H9 (cell line): ENCODE measurements around the gene RAI1. TPM values are rescaled to one million over a fixed set of nuclear protein-coding genes. Genes with fewer than 3 reads are reported as not detected.

Experiments used
- DNase-seq: peaks from one replicate; pipeline ENCODE4 v3.0.0-alpha.2; 2017
- H2AFZ ChIP-seq: one replicate; pipeline ENCODE4 v1.6.1; 2013; ENCODE audit warnings: mild to moderate bottlenecking, low read length, control low read depth, moderate library complexity
- H2AK5ac ChIP-seq: 2 replicates; pipeline ENCODE4 v1.6.1; 2013; ENCODE audit warnings: low read length, control low read depth, mixed read lengths; ENCODE audit not compliant: insufficient read length
- H2BK120ac ChIP-seq: one replicate; pipeline ENCODE4 v1.6.1; 2013; ENCODE audit warnings: low read depth, mild to moderate bottlenecking, low read length, control low read depth, inconsistent platforms; ENCODE audit not compliant: poor library complexity, severe bottlenecking
- H2BK12ac ChIP-seq: 2 replicates; pipeline ENCODE4 v1.6.1; 2013; ENCODE audit warnings: low read length, control low read depth, mixed read lengths, low read depth; ENCODE audit not compliant: insufficient read length
- H2BK15ac ChIP-seq: 2 replicates; pipeline ENCODE4 v1.6.1; 2013; ENCODE audit warnings: low read depth, low read length, control low read depth
- H2BK20ac ChIP-seq: one replicate; pipeline ENCODE4 v1.6.1; 2013; ENCODE audit warnings: low read depth, mild to moderate bottlenecking, low read length, control low read depth, inconsistent platforms; ENCODE audit not compliant: poor library complexity, severe bottlenecking
- H2BK5ac ChIP-seq: 2 replicates; pipeline ENCODE4 v1.6.1; 2013; ENCODE audit warnings: low read length, control low read depth, mixed read lengths; ENCODE audit not compliant: insufficient read length
- H3K14ac ChIP-seq: 2 replicates; pipeline ENCODE4 v1.6.1; 2013; ENCODE audit warnings: low read length, control low read depth; ENCODE audit not compliant: insufficient read depth
- H3K18ac ChIP-seq: 2 replicates; pipeline ENCODE4 v1.6.1; 2013; ENCODE audit warnings: low read depth, mild to moderate bottlenecking, mixed read lengths, low read length, control low read depth; ENCODE audit not compliant: insufficient read length
- H3K23ac ChIP-seq: 2 replicates; pipeline ENCODE4 v1.6.1; 2013; ENCODE audit warnings: low read length, control low read depth, mixed read lengths, low read depth; ENCODE audit not compliant: insufficient read length
- H3K23me2 ChIP-seq: 2 replicates; pipeline ENCODE4 v1.6.1; 2013; ENCODE audit warnings: low read depth, mild to moderate bottlenecking, mixed read lengths, low read length, control low read depth; ENCODE audit not compliant: insufficient read length, poor library complexity, severe bottlenecking
- H3K27ac ChIP-seq: 2 replicates; pipeline ENCODE4 v1.5.1; 2013; ENCODE audit warnings: low read length, control low read depth, mixed read lengths, low read depth; ENCODE audit not compliant: insufficient read length
- H3K27me3 ChIP-seq: 2 replicates; pipeline ENCODE4 v1.6.1; 2013; ENCODE audit warnings: low read length, control low read depth, inconsistent platforms; ENCODE audit not compliant: insufficient read depth
- H3K4ac ChIP-seq: 2 replicates; pipeline ENCODE4 v1.6.1; 2013; ENCODE audit warnings: low read depth, mild to moderate bottlenecking, control low read depth, inconsistent platforms, low read length, moderate library complexity
- H3K4me1 ChIP-seq: 2 replicates; pipeline ENCODE4 v1.6.1; 2013; ENCODE audit warnings: low read length, control low read depth, inconsistent platforms; ENCODE audit not compliant: insufficient read depth
- H3K4me2 ChIP-seq: 2 replicates; pipeline ENCODE4 v1.6.1; 2013; ENCODE audit warnings: low read length, control low read depth, mixed read lengths; ENCODE audit not compliant: insufficient read length, insufficient read depth
- H3K56ac ChIP-seq: 2 replicates; pipeline ENCODE4 v1.6.1; 2013; ENCODE audit warnings: low read depth, mild to moderate bottlenecking, mixed read lengths, low read length, control low read depth; ENCODE audit not compliant: insufficient read length
- H3K79me1 ChIP-seq: 2 replicates; pipeline ENCODE4 v1.6.1; 2013; ENCODE audit warnings: low read depth, mild to moderate bottlenecking, moderate library complexity, low read length, control low read depth, inconsistent platforms; ENCODE audit not compliant: insufficient read depth, poor library complexity, severe bottlenecking
- H3K79me2 ChIP-seq: 2 replicates; pipeline ENCODE4 v1.6.1; 2013; ENCODE audit warnings: low read length, control low read depth, inconsistent platforms; ENCODE audit not compliant: insufficient read depth
- H3K9ac ChIP-seq: 2 replicates; pipeline ENCODE4 v1.6.1; 2013; ENCODE audit warnings: low read length, control low read depth, mixed read lengths; ENCODE audit not compliant: insufficient read length; ENCODE audit errors: extremely low read depth
- H3K9me3 ChIP-seq: one replicate; pipeline ENCODE4 v1.6.1; 2013; ENCODE audit warnings: low read depth, low read length, inconsistent platforms; ENCODE audit not compliant: control insufficient read depth
- H3T11ph ChIP-seq: one replicate; pipeline ENCODE4 v1.6.1; 2013; ENCODE audit warnings: mild to moderate bottlenecking, low read length, control low read depth, inconsistent platforms
- H4K20me1 ChIP-seq: one replicate; pipeline ENCODE4 v1.6.1; 2013; ENCODE audit not compliant: control insufficient read depth, insufficient read length, insufficient read depth
- H4K5ac ChIP-seq: 2 replicates; pipeline ENCODE4 v1.6.1; 2013; ENCODE audit warnings: low read depth, mild to moderate bottlenecking, mixed read lengths, low read length, control low read depth; ENCODE audit not compliant: insufficient read length
- H4K8ac ChIP-seq: replicated peaks from 2 replicates; pipeline ENCODE4 v1.6.1; 2013; ENCODE audit warnings: low read length, control low read depth, mixed read lengths, low read depth; ENCODE audit not compliant: insufficient read length
- H4K91ac ChIP-seq: 2 replicates; pipeline ENCODE4 v1.6.1; 2013; ENCODE audit warnings: low read depth, mild to moderate bottlenecking, moderate library complexity, mixed read lengths, low read length, control low read depth; ENCODE audit not compliant: insufficient read length
- H3K27ac Mint-ChIP-seq, 3 experiments: 2 replicates in 2 of 3; 3 replicates in 1 of 3; pipeline ENCODE4 v1.8.0; 2020 to 2021; ENCODE audit warnings: mixed read lengths in 3 of 3, mild to moderate bottlenecking in 1 of 3, moderate library complexity in 1 of 3
- H3K27me3 Mint-ChIP-seq: 2 replicates; pipeline ENCODE4 v1.8.0; 2021; ENCODE audit warnings: low read depth, mild to moderate bottlenecking, moderate library complexity, mixed read lengths
- H3K36me3 Mint-ChIP-seq, 3 experiments: 2 replicates in 2 of 3; 3 replicates in 1 of 3; pipeline ENCODE4 v1.8.0; 2020 to 2021; ENCODE audit warnings: low read depth in 3 of 3, mixed read lengths in 3 of 3; ENCODE audit not compliant: insufficient read depth in 1 of 3
- H3K4me1 Mint-ChIP-seq, 2 experiments: 2 replicates each; pipeline ENCODE4 v1.8.0; 2020; ENCODE audit warnings: mixed read lengths in 2 of 2
- H3K4me3 Mint-ChIP-seq, 2 experiments: 2 replicates in 1 of 2; 3 replicates in 1 of 2; pipeline ENCODE4 v1.8.0; 2020 to 2021; ENCODE audit warnings: mild to moderate bottlenecking in 2 of 2, mixed read lengths in 2 of 2, moderate library complexity in 1 of 2
- H3K9me3 Mint-ChIP-seq, 2 experiments: 2 replicates in 1 of 2; 3 replicates in 1 of 2; pipeline ENCODE4 v1.8.0; 2020; ENCODE audit warnings: mild to moderate bottlenecking in 2 of 2, mixed read lengths in 2 of 2, moderate library complexity in 1 of 2
- CTCF ChIP-seq: fragments of 200-600 bp; sonication (generic); conservative IDR thresholded peaks from 3 replicates; pipeline ENCODE4 v1.8.0; 2021; ENCODE audit warnings: antibody characterized with exemption, mild to moderate bottlenecking
- WGBS: extraction: QIAGEN DNeasy Blood & Tissue Kit; methylation state at CpG from one replicate; pipeline ENCODE4 v1.1.7; 2013; ENCODE audit warnings: missing lambda C conversion rate, low lambda C conversion rate, mixed read lengths; ENCODE audit not compliant: insufficient read length; ENCODE audit errors: extremely low coverage; 5-methylcytosine and 5-hydroxymethylcytosine counted together
- total RNA-seq: library from RNA; stranded (reverse); gene quantifications from 2 replicates; pipeline ENCODE4 v1.2.1, GENCODE V29; 2021

The RAI1 gene
- total RNA-seq, 1 experiment from 2014 or later = 1.5 TPM

- Mint-ChIP-seq H3K27me3 (peaks cover 69% of the 10 kb centered on the region), H3K4me3 (peak overlapping the region; percentile 24 to 75; a peak in 4 of 5 replicates), H3K36me3 (no peaks in the 10 kb centered on the region), H3K9me3 (no peaks in the 10 kb centered on the region), H3K27ac (peak overlapping the region in 1 of 3 experiments; percentile 94; a peak in 1 of 7 replicates), H3K4me1 (peaks cover 26 to 51% of the 10 kb centered on the region in 2 experiments)
- H3K23me2 ChIP-seq = no peaks in the 10 kb centered on the region
- H4K8ac ChIP-seq = no peak overlapping the region
- H4K20me1 ChIP-seq = no peaks in the 10 kb centered on the region
- H3K56ac ChIP-seq = no peak overlapping the region
- H2BK5ac ChIP-seq = no peak overlapping the region
- no peak overlapping the region for H3K27ac ChIP-seq
- no CpG with 5 or more reads among the region's 18 CpGs for WGBS
- no peak overlapping the region for H3T11ph ChIP-seq
- no peak overlapping the region for H2BK20ac ChIP-seq
- no peak overlapping the region for H4K91ac ChIP-seq
- peak overlapping the region; percentile 9 for H3K4me2 ChIP-seq
- H2BK120ac ChIP-seq = no peak overlapping the region
- no peak overlapping the region for H3K14ac ChIP-seq
- H2BK12ac ChIP-seq = no peak overlapping the region
- DNase-seq = no peak
- no peak overlapping the region for H3K18ac ChIP-seq
- no peaks in the 10 kb centered on the region for H3K9me3 ChIP-seq
- H2AK5ac ChIP-seq = no peak overlapping the region
- H4K5ac ChIP-seq = no peak overlapping the region
- H3K9ac ChIP-seq = no peak overlapping the region
- no peaks in the 10 kb centered on the region for H3K79me1 ChIP-seq
- no peaks in the 10 kb centered on the region; the same call in 1 of the 2 replicates for H3K27me3 ChIP-seq
- TF ChIP-seq CTCF = no peak
- H3K23ac ChIP-seq = no peak overlapping the region
- no peaks in the 10 kb centered on the region for H3K79me2 ChIP-seq
- H2BK15ac ChIP-seq = no peak overlapping the region
- H2AFZ ChIP-seq = no peak overlapping the region
- H3K4me1 ChIP-seq = peaks cover 3% of the 10 kb centered on the region; the same call in 1 of the 2 replicates
- no peak overlapping the region for H3K4ac ChIP-seq
Observed at GRCh38 chr17:17792037-17792550, 110.8 kb downstream of the RAI1 start.
